Measurements from ENCODE around the gene LENEP.

Gene LENEP

DNA sequence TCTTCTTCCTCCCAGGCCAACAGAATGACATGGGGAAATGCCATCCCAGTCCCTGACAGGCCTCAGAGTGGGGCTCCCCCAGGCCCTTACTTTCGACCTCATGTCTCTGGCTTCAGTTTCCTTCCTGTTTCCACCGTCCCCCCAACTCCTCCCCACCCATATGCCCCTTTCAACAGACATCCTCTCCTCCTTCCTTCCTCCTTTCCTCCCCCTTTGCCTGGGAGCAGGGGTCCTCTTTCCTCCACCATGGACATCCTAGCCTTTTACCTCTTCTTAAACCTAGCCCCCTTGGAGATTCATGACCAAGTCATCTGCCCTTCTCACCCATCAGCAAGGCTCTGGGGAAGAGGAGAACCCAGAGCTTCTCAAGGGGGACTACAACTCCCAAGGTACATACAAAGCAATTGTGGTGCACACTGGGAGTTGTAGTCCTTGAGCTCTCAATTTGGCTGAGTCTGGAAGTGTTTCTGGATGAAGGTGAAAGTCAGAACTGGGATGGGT is 13.3 kb downstream of the LENEP start:
- in situ Hi-C loops (cut with MboI; ENCODE audit: low sequenced_read_pairs, unreplicated experiment) = no loop called here
- no peak for DNase-seq (ENCODE audit: low spot score)
- TF ChIP-seq, protein P1, sequence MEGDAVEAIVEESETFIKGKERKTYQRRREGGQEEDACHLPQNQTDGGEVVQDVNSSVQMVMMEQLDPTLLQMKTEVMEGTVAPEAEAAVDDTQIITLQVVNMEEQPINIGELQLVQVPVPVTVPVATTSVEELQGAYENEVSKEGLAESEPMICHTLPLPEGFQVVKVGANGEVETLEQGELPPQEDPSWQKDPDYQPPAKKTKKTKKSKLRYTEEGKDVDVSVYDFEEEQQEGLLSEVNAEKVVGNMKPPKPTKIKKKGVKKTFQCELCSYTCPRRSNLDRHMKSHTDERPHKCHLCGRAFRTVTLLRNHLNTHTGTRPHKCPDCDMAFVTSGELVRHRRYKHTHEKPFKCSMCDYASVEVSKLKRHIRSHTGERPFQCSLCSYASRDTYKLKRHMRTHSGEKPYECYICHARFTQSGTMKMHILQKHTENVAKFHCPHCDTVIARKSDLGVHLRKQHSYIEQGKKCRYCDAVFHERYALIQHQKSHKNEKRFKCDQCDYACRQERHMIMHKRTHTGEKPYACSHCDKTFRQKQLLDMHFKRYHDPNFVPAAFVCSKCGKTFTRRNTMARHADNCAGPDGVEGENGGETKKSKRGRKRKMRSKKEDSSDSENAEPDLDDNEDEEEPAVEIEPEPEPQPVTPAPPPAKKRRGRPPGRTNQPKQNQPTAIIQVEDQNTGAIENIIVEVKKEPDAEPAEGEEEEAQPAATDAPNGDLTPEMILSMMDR (IDR thresholded peaks at IDR 0.05; ENCODE audit: borderline replicate concordance, control extremely low read depth, extremely low read depth, insufficient read depth, missing control alignments) = no peak

DNA sequence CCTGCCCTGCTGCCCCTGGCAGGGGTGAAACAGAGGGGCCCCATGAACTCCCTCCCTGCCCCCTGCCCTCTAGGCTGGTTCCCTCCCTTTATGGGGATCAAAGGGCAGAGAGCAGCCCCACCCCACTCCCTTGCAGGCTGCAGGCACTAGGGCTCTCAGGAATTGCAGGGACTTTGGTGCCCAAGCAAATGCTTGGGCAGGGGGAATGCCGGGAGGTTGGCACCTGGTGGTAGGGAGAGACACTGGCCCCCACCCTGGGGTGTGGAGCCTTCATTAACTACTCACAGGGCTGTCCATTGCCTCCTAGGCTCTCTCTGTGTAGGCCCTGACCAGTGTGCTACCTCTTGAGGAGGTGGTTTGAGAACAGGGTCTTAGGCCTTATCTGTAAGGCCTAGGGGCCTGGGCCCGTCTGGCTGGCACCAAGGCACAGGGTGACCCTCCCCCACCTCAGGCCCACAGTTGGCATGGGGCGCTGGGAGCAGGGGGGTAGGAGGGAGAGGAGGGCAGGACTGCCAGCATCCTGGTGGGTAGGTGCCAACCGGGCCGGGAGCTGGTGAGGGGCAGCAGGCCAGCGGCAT is 14.0 kb downstream of the LENEP start:
- TF ChIP-seq, protein P1 (IDR thresholded peaks at IDR 0.05; ENCODE audit: borderline replicate concordance, control extremely low read depth, extremely low read depth, insufficient read depth, missing control alignments) = no peak
- no peak for DNase-seq (ENCODE audit: low spot score)
- in situ Hi-C loops (cut with MboI; ENCODE audit: low sequenced_read_pairs, unreplicated experiment) = no loop called here

- DNase-seq (ENCODE audit: low spot score) = no peak
- TF ChIP-seq, protein P1 (IDR thresholded peaks at IDR 0.05; ENCODE audit: borderline replicate concordance, control extremely low read depth, extremely low read depth, insufficient read depth, missing control alignments) = no peak
- in situ Hi-C loops (cut with MboI; ENCODE audit: low sequenced_read_pairs, unreplicated experiment) = no loop called here
Measured at GRCh38 chr1:155008015-155008941, 14.9 kb downstream of the LENEP start.

- no peak for DNase-seq (ENCODE audit: low spot score)
- TF ChIP-seq, protein P1 (IDR thresholded peaks at IDR 0.05; ENCODE audit: borderline replicate concordance, control extremely low read depth, extremely low read depth, insufficient read depth, missing control alignments) = no peak
- in situ Hi-C loops (cut with MboI; ENCODE audit: low sequenced_read_pairs, unreplicated experiment) = no loop called here
Measured at GRCh38 chr1:155009221-155009711, 15.9 kb downstream of the LENEP start.

DNA sequence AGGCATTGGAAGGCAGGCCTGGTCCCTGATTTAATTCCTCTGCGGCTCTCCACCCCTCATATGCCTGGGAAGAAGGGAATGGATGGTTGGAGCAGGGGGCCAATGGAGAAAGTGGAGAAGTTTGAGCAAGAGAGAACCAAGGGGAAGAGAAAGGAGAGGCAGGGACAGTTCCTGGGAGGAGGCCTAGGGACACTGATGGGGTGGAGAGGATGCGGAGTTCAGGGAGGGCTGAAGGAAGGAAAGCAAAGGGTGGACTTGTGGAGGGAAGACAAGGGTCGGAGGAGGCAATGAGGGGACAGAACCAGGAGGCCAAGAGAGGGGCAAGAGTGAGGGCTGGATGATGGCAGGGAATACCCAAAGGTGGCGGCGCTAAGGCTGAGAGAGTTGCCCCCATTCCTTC is 16.4 kb downstream of the LENEP start:
- in situ Hi-C loops (cut with MboI; ENCODE audit: low sequenced_read_pairs, unreplicated experiment) = no loop called here
- no peak for DNase-seq (ENCODE audit: low spot score)
- TF ChIP-seq, protein P1 (IDR thresholded peaks at IDR 0.05; ENCODE audit: borderline replicate concordance, control extremely low read depth, extremely low read depth, insufficient read depth, missing control alignments) = no peak

DNA sequence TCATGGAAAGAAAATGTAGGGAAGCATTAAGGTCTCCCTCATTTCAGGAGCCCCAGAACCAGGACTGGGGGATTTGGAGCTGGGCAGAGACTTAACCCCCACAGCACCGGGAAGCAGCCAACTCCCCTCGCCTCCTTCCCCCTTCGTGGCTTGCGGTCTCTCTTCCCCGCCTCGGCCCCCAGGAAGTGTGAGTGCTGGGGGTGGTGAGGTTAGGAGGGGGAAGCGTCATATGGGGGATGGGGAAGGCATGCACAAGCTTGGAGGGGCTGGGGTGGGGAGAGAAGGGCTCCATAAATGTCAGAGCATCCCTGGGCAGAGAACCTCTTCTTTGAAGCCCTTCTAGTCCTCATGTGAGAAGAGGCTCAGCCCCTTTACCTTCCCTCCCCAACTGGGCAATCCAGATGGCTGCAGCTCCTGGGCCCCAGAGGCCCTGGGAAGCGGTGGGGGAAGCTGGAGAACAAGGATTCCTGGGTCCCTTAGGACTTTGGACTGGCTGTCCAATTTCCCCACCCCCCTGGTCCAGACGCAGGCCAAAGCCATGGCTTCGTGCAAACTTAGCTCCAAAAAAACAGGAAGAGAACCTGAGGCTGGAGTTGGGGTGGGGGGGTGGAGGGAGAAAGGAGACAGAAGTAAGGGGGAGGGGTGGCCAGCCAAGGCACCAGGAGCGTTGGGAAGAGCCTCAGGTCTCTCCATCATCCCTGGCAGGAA is 17.0 kb downstream of the LENEP start:
- TF ChIP-seq, protein P1 (IDR thresholded peaks at IDR 0.05; ENCODE audit: borderline replicate concordance, control extremely low read depth, extremely low read depth, insufficient read depth, missing control alignments) = no peak
- DNase-seq (ENCODE audit: low spot score) = no peak
- in situ Hi-C loops (cut with MboI; ENCODE audit: low sequenced_read_pairs, unreplicated experiment) = no loop called here

Data from GM13976 (cell line).